Measurements from ENCODE around the gene NCOR1.
"Not testable (repeated sequence)": the region's sequence is repeated elsewhere in the genome, so short reads cannot be mapped to it uniquely, and the experiment has no call there.

Gene NCOR1

GRCh38 chr17:16145319-16145890 is 69.9 kb downstream of the NCOR1 start:
- DNase-seq = not testable (repeated sequence)

- no peak for DNase-seq
Measured at GRCh38 chr17:16141685-16142084, 73.6 kb downstream of the NCOR1 start.

- no peak for DNase-seq
Measured at GRCh38 chr17:16140854-16141253, 74.5 kb downstream of the NCOR1 start.

GRCh38 chr17:16135461-16135860 is 79.9 kb downstream of the NCOR1 start:
- no peak for DNase-seq

- DNase-seq = no peak
Measured at GRCh38 chr17:16131593-16131992, 83.7 kb downstream of the NCOR1 start.

GRCh38 chr17:16129441-16130205 is 85.7 kb downstream of the NCOR1 start:
- no peak for DNase-seq

- no peak for DNase-seq
Measured at GRCh38 chr17:16123531-16123930, 91.8 kb downstream of the NCOR1 start.

GRCh38 chr17:16122697-16123434 is 92.5 kb downstream of the NCOR1 start:
- no peak for DNase-seq

GRCh38 chr17:16121915-16122314 is 93.4 kb downstream of the NCOR1 start:
- DNase-seq = no peak

GRCh38 chr17:16120937-16121336 is 94.4 kb downstream of the NCOR1 start:
- no peak for DNase-seq

- no peak for DNase-seq
Measured at GRCh38 chr17:16117149-16117548, 98.2 kb downstream of the NCOR1 start.

GRCh38 chr17:16115077-16115698 is 100.1 kb downstream of the NCOR1 start:
- not testable (repeated sequence) for DNase-seq

GRCh38 chr17:16108871-16109270 is 106.5 kb downstream of the NCOR1 start:
- DNase-seq = no peak

GRCh38 chr17:16108386-16108785 is 106.9 kb downstream of the NCOR1 start:
- no peak for DNase-seq

GRCh38 chr17:16107165-16107770 is 108.1 kb downstream of the NCOR1 start:
- DNase-seq = no peak

- no peak for DNase-seq
Measured at GRCh38 chr17:16106161-16106891, 109.0 kb downstream of the NCOR1 start.

- DNase-seq = no peak
Measured at GRCh38 chr17:16104189-16104588, 111.1 kb downstream of the NCOR1 start.

- DNase-seq = no peak
Measured at GRCh38 chr17:16101440-16101839, 113.9 kb downstream of the NCOR1 start.

GRCh38 chr17:16100737-16101400 is 114.5 kb downstream of the NCOR1 start:
- DNase-seq = no peak

- no peak for DNase-seq
Measured at GRCh38 chr17:16091773-16092172, 123.6 kb downstream of the NCOR1 start.

- DNase-seq = no peak
Measured at GRCh38 chr17:16086957-16087356, 128.4 kb downstream of the NCOR1 start.
